ENCODE measurements around the gene ROCK2.

- TF ChIP-seq CTCF (IDR thresholded peaks at IDR 0.05 in 8 of 11, conservative IDR thresholded peaks at IDR 0.05 in 3 of 11) (no peak), POLR2A (IDR thresholded peaks at IDR 0.05) (no peak)
Measured at GRCh38 chr2:11304476-11304875, 40.0 kb downstream of the ROCK2 start.
